Ascending aorta (tissue), 2 donors: ENCODE data around the gene TOGARAM1. TPM values are rescaled to one million over a fixed set of nuclear protein-coding genes. Genes with fewer than 3 reads are reported as not detected.

Experiments used
- DNase-seq, 2 donors: peaks; one replicate each; pipeline ENCODE4 v3.0.0-alpha.2; 2019; ENCODE audit warnings: low spot score in 2 of 2
- H3K27ac ChIP-seq, 2 donors: fragments of 200-600 bp; sonication (generic); one replicate each; pipeline ENCODE4 v1.5.1; 2016 to 2017; ENCODE audit warnings: mild to moderate bottlenecking in 1 of 2
- H3K27me3 ChIP-seq: fragments of 200-600 bp; sonication (generic); one replicate; pipeline ENCODE4 v1.5.1; 2017
- H3K36me3 ChIP-seq, 2 donors: fragments of 200-600 bp; sonication (generic); one replicate each; pipeline ENCODE4 v1.5.1; 2016
- H3K4me1 ChIP-seq, 2 donors: fragments of 200-600 bp; sonication (generic); one replicate each; pipeline ENCODE4 v1.5.1; 2016 to 2017; ENCODE audit warnings: mild to moderate bottlenecking in 1 of 2
- H3K4me3 ChIP-seq, 2 donors: fragments of 200-600 bp; sonication (generic); one replicate each; pipeline ENCODE4 v1.5.1; 2016 to 2017; ENCODE audit warnings: mild to moderate bottlenecking in 1 of 2
- H3K9me3 ChIP-seq, 2 donors: fragments of 200-600 bp; sonication (generic); one replicate each; pipeline ENCODE4 v1.5.1; 2016
- CTCF ChIP-seq, 3 experiments: fragments of 200-600 bp in 2 of 3; fragments of 450-650 bp in 1 of 3; sonication (generic) in 2 of 3; IDR thresholded peaks; one replicate each; pipeline ENCODE4 v1.5.1; 2016 to 2019; ENCODE audit warnings: antibody characterized with exemption in 3 of 3, mild to moderate bottlenecking in 1 of 3, moderate library complexity in 1 of 3
- intact Hi-C: fragments of 100-400 bp; cut with DNase I; formaldehyde crosslinking; loops from one replicate; pipeline ENCODE4 v1.15.1; 2023
- total RNA-seq: library from RNA; depleted of rRNA; stranded (reverse); fragments of >200 nt; gene quantifications from one replicate; pipeline ENCODE4 v1.1.0, GENCODE V29; 2016

TOGARAM1 gene
- total RNA-seq, 1 donor from 2014 or later: 1.8 TPM

GRCh38 chr14:44971459-44971858 lies 9.5 kb downstream of the TOGARAM1 start:
- no peaks in the 10 kb centered on the region for H3K27me3 ChIP-seq
- peaks cover 0 to 7% of the 10 kb centered on the region in 2 donors for H3K36me3 ChIP-seq
- TF ChIP-seq CTCF (IDR thresholded peaks at IDR 0.05): no peak
- H3K27ac ChIP-seq: no peak overlapping the region
- peaks cover 4 to 9% of the 10 kb centered on the region in 2 donors for H3K4me1 ChIP-seq
- intact Hi-C loops: no loop called here
- DNase-seq: no peak
- H3K9me3 ChIP-seq: peaks cover 0 to 6% of the 10 kb centered on the region in 2 donors
- H3K4me3 ChIP-seq: no peak overlapping the region

GRCh38 chr14:44979273-44979672 lies 17.3 kb downstream of the TOGARAM1 start:
- H3K27me3 ChIP-seq: no peaks in the 10 kb centered on the region
- no peaks in the 10 kb centered on the region for H3K36me3 ChIP-seq
- H3K4me3 ChIP-seq: no peak overlapping the region
- H3K27ac ChIP-seq: no peak overlapping the region
- H3K9me3 ChIP-seq: no peaks in the 10 kb centered on the region
- DNase-seq: no peak
- intact Hi-C loops: no loop called here
- no peaks in the 10 kb centered on the region for H3K4me1 ChIP-seq
- no peak for TF ChIP-seq CTCF (IDR thresholded peaks at IDR 0.05)

- intact Hi-C loops: no loop called here
- Histone ChIP-seq H3K27me3 (no peaks in the 10 kb centered on the region), H3K9me3 (no peaks in the 10 kb centered on the region), H3K27ac (no peak overlapping the region), H3K4me1 (no peaks in the 10 kb centered on the region), H3K36me3 (no peaks in the 10 kb centered on the region), H3K4me3 (no peak overlapping the region)
- no peak for DNase-seq
- no peak for TF ChIP-seq CTCF (IDR thresholded peaks at IDR 0.05)
Measured at GRCh38 chr14:44979740-44980356, 17.9 kb downstream of the TOGARAM1 start.

- no peaks in the 10 kb centered on the region for H3K4me1 ChIP-seq
- no peak overlapping the region for H3K4me3 ChIP-seq
- no peak for DNase-seq
- no peaks in the 10 kb centered on the region for H3K27me3 ChIP-seq
- no peak for TF ChIP-seq CTCF (IDR thresholded peaks at IDR 0.05)
- H3K27ac ChIP-seq: no peak overlapping the region
- H3K36me3 ChIP-seq: no peaks in the 10 kb centered on the region
- intact Hi-C loops: no loop called here
- H3K9me3 ChIP-seq: no peaks in the 10 kb centered on the region
Measured at GRCh38 chr14:44981198-44981597, 19.2 kb downstream of the TOGARAM1 start.

GRCh38 chr14:44982594-44982993 lies 20.6 kb downstream of the TOGARAM1 start:
- no peak overlapping the region for H3K27ac ChIP-seq
- no peak for DNase-seq
- no peak for TF ChIP-seq CTCF (IDR thresholded peaks at IDR 0.05)
- H3K4me3 ChIP-seq: no peak overlapping the region
- no peaks in the 10 kb centered on the region for H3K27me3 ChIP-seq
- no peaks in the 10 kb centered on the region for H3K4me1 ChIP-seq
- H3K9me3 ChIP-seq: no peaks in the 10 kb centered on the region
- intact Hi-C loops: no loop called here
- no peaks in the 10 kb centered on the region for H3K36me3 ChIP-seq

GRCh38 chr14:44988694-44989093 lies 26.7 kb downstream of the TOGARAM1 start:
- no peak for TF ChIP-seq CTCF (IDR thresholded peaks at IDR 0.05)
- Histone ChIP-seq H3K27ac (peak overlapping the region in 1 of 2 donors; percentile 6), H3K4me1 (peaks cover 0 to 9% of the 10 kb centered on the region in 2 donors), H3K36me3 (no peaks in the 10 kb centered on the region), H3K4me3 (no peak overlapping the region), H3K9me3 (no peaks in the 10 kb centered on the region), H3K27me3 (no peaks in the 10 kb centered on the region)
- no peak for DNase-seq
- intact Hi-C loops: no loop called here
